A549 (cell line): Measurements from ENCODE around the gene OR51A2. TPM values are rescaled to one million over a fixed set of nuclear protein-coding genes. Genes with fewer than 3 reads are reported as not detected.

Experiments used
- polyA plus RNA-seq, 4 experiments: library from polyadenylated mRNA; depleted of rRNA in 3 of 4; stranded (reverse); fragments of >200 nt; fragmentation: RNase III in 1 of 4; extraction: RNeasy Plus Mini Kit Qiagen cat#74134 plus additional on column Dnase treatment in 1 of 4; gene quantifications; 2 replicates in 3 of 4; 3 replicates in 1 of 4; pipeline ENCODE4 v1.2.3, GENCODE V29; 2011 to 2017

OR51A2 gene
- polyA plus RNA-seq, 2 of the 4 experiments (the other 2 are of a cell fraction) = not detected

Other genes starting within 250 kb of the OR51A2 start
- not detected in 2 replicates for gene OR51F1, start 185.8 kb downstream of the OR51A2 start, polyA plus RNA-seq (2011; rRNA removed)
- not detected in 3 replicates for gene OR51F1, start 185.8 kb downstream of the OR51A2 start, polyA plus RNA-seq (2017; fragmentation: RNase III; extraction: RNeasy Plus Mini Kit Qiagen cat#74134 plus additional on column Dnase treatment)
- gene OR52R1, start 151.3 kb downstream of the OR51A2 start, polyA plus RNA-seq (2011; rRNA removed) = not detected in 2 replicates
- gene OR52R1, start 151.3 kb downstream of the OR51A2 start, polyA plus RNA-seq (2017; fragmentation: RNase III; extraction: RNeasy Plus Mini Kit Qiagen cat#74134 plus additional on column Dnase treatment) = not detected in 3 replicates
- gene OR51F2, start 134.4 kb downstream of the OR51A2 start, polyA plus RNA-seq (2011; rRNA removed) = not detected in 2 replicates
- gene OR51F2, start 134.4 kb downstream of the OR51A2 start, polyA plus RNA-seq (2017; fragmentation: RNase III; extraction: RNeasy Plus Mini Kit Qiagen cat#74134 plus additional on column Dnase treatment) = not detected in 3 replicates
- gene OR51S1, start 106.5 kb downstream of the OR51A2 start, polyA plus RNA-seq (2011; rRNA removed) = not detected in 2 replicates
- gene OR51S1, start 106.5 kb downstream of the OR51A2 start, polyA plus RNA-seq (2017; fragmentation: RNase III; extraction: RNeasy Plus Mini Kit Qiagen cat#74134 plus additional on column Dnase treatment) = not detected in 3 replicates
- gene OR51T1, start 73.8 kb downstream of the OR51A2 start, polyA plus RNA-seq (2011; rRNA removed) = not detected in 2 replicates
- not detected in 3 replicates for gene OR51T1, start 73.8 kb downstream of the OR51A2 start, polyA plus RNA-seq (2017; fragmentation: RNase III; extraction: RNeasy Plus Mini Kit Qiagen cat#74134 plus additional on column Dnase treatment)
- not detected in 2 replicates for gene OR51A7, start 51.9 kb downstream of the OR51A2 start, polyA plus RNA-seq (2011; rRNA removed)
- gene OR51A7, start 51.9 kb downstream of the OR51A2 start, polyA plus RNA-seq (2017; fragmentation: RNase III; extraction: RNeasy Plus Mini Kit Qiagen cat#74134 plus additional on column Dnase treatment) = not detected in 3 replicates
- gene OR51G2, start 36.4 kb downstream of the OR51A2 start, polyA plus RNA-seq (2011; rRNA removed) = not detected in 2 replicates
- not detected in 3 replicates for gene OR51G2, start 36.4 kb downstream of the OR51A2 start, polyA plus RNA-seq (2017; fragmentation: RNase III; extraction: RNeasy Plus Mini Kit Qiagen cat#74134 plus additional on column Dnase treatment)
- not detected in 2 replicates for gene OR51G1, start 31.4 kb downstream of the OR51A2 start, polyA plus RNA-seq (2011; rRNA removed)
- gene OR51G1, start 31.4 kb downstream of the OR51A2 start, polyA plus RNA-seq (2017; fragmentation: RNase III; extraction: RNeasy Plus Mini Kit Qiagen cat#74134 plus additional on column Dnase treatment) = not detected in 3 replicates
- not detected in 2 replicates for gene OR51A4, start 8.1 kb downstream of the OR51A2 start, polyA plus RNA-seq (2011; rRNA removed)
- not detected in 3 replicates for gene OR51A4, start 8.1 kb downstream of the OR51A2 start, polyA plus RNA-seq (2017; fragmentation: RNase III; extraction: RNeasy Plus Mini Kit Qiagen cat#74134 plus additional on column Dnase treatment)
- not detected in 2 replicates for gene OR51L1, start 39.1 kb upstream of the OR51A2 start, polyA plus RNA-seq (2011; rRNA removed)
- not detected in 3 replicates for gene OR51L1, start 39.1 kb upstream of the OR51A2 start, polyA plus RNA-seq (2017; fragmentation: RNase III; extraction: RNeasy Plus Mini Kit Qiagen cat#74134 plus additional on column Dnase treatment)
- not detected in 2 replicates for gene OR52J3, start 90.8 kb upstream of the OR51A2 start, polyA plus RNA-seq (2011; rRNA removed)
- gene OR52J3, start 90.8 kb upstream of the OR51A2 start, polyA plus RNA-seq (2017; fragmentation: RNase III; extraction: RNeasy Plus Mini Kit Qiagen cat#74134 plus additional on column Dnase treatment) = not detected in 3 replicates
- gene OR52E2, start 103.9 kb upstream of the OR51A2 start, polyA plus RNA-seq (2011; rRNA removed) = not detected in 2 replicates
- not detected in 3 replicates for gene OR52E2, start 103.9 kb upstream of the OR51A2 start, polyA plus RNA-seq (2017; fragmentation: RNase III; extraction: RNeasy Plus Mini Kit Qiagen cat#74134 plus additional on column Dnase treatment)
- gene OR52E1, start 113.9 kb upstream of the OR51A2 start, polyA plus RNA-seq (2011; rRNA removed) = not detected in 2 replicates
- not detected in 3 replicates for gene OR52E1, start 113.9 kb upstream of the OR51A2 start, polyA plus RNA-seq (2017; fragmentation: RNase III; extraction: RNeasy Plus Mini Kit Qiagen cat#74134 plus additional on column Dnase treatment)
- gene OR52A5, start 182.6 kb upstream of the OR51A2 start, polyA plus RNA-seq (2011; rRNA removed) = not detected in 2 replicates
- gene OR52A5, start 182.6 kb upstream of the OR51A2 start, polyA plus RNA-seq (2017; fragmentation: RNase III; extraction: RNeasy Plus Mini Kit Qiagen cat#74134 plus additional on column Dnase treatment) = not detected in 3 replicates
- gene OR52A1, start 199.0 kb upstream of the OR51A2 start, polyA plus RNA-seq (2011; rRNA removed) = not detected in 2 replicates
- gene OR52A1, start 199.0 kb upstream of the OR51A2 start, polyA plus RNA-seq (2017; fragmentation: RNase III; extraction: RNeasy Plus Mini Kit Qiagen cat#74134 plus additional on column Dnase treatment) = not detected in 3 replicates
- not detected in 2 replicates for gene OR51V1, start 245.0 kb upstream of the OR51A2 start, polyA plus RNA-seq (2011; rRNA removed)
- not detected in 3 replicates for gene OR51V1, start 245.0 kb upstream of the OR51A2 start, polyA plus RNA-seq (2017; fragmentation: RNase III; extraction: RNeasy Plus Mini Kit Qiagen cat#74134 plus additional on column Dnase treatment)